SK-N-SH (cell line): ENCODE results near the gene RNF175. TPM values are rescaled to one million over a fixed set of nuclear protein-coding genes. Genes with fewer than 3 reads are reported as not detected.

Source experiments
- CTCF ChIA-PET: fragments of 300-600, 350-600 bp; formaldehyde crosslinking; extraction: SDS; loops from one replicate; lab custom pipeline; 2021; lab: Yijun Ruan, JAX
- POLR2A ChIA-PET: fragments of 350-600 bp; sonication (Branson Sonifier 250); formaldehyde crosslinking; extraction: SDS; loops from one replicate; lab custom pipeline; 2020; ENCODE audit warnings: antibody characterized with exemption, inconsistent platforms; lab: Yijun Ruan, JAX
- DNase-seq: peaks from one replicate; pipeline ENCODE4 v3.0.0; 2012
- H2AFZ ChIP-seq: fragments of 200-600 bp; sonication (generic); 2 replicates; pipeline ENCODE4 v1.8.1; 2016; ENCODE audit warnings: antibody characterized with exemption, mild to moderate bottlenecking, low read depth
- H3F3A ChIP-seq: fragments of 200-600 bp; sonication (generic); replicated peaks from 2 replicates; pipeline ENCODE3; 2016; ENCODE audit warnings: antibody characterized with exemption, mild to moderate bottlenecking; ENCODE audit not compliant: insufficient read depth
- H3K27ac ChIP-seq, 2 experiments: fragments of 200-500 bp in 1 of 2; fragments of 200-600 bp in 1 of 2; sonication (Bioruptor generic) in 1 of 2; sonication (generic), shearing (Covaris generic) in 1 of 2; 2 replicates each; pipeline versions ENCODE4 v1.5.1 to v1.6.1; 2014 to 2016; ENCODE audit warnings: low read depth in 2 of 2, inconsistent platforms in 1 of 2, low read length in 1 of 2, mild to moderate bottlenecking in 1 of 2, mixed read lengths in 1 of 2
- H3K27me3 ChIP-seq: fragments of 200-600 bp; sonication (generic), shearing (Covaris generic); 2 replicates; pipeline ENCODE4 v1.6.1; 2016; ENCODE audit warnings: mixed run types; ENCODE audit not compliant: insufficient read depth
- H3K36me3 ChIP-seq, 2 experiments: fragments of 200-500 bp in 1 of 2; fragments of 200-600 bp in 1 of 2; sonication (Bioruptor generic) in 1 of 2; sonication (generic) in 1 of 2; replicated peaks in 1 of 2; 2 replicates each; pipeline versions ENCODE3 to v1.5.1; 2014 to 2016; ENCODE audit warnings: low read length in 1 of 2, mild to moderate bottlenecking in 1 of 2; ENCODE audit not compliant: insufficient read depth in 2 of 2, control insufficient read depth in 1 of 2
- H3K4me1 ChIP-seq, 2 experiments: fragments of 200-500 bp in 1 of 2; fragments of 200-600 bp in 1 of 2; sonication (Bioruptor generic) in 1 of 2; sonication (generic), shearing (Covaris generic) in 1 of 2; 2 replicates each; pipeline versions ENCODE4 v1.5.1 to v1.6.1; 2014 to 2016; ENCODE audit warnings: low read depth in 1 of 2, low read length in 1 of 2, mixed run types in 1 of 2; ENCODE audit not compliant: insufficient read depth in 2 of 2, control insufficient read depth in 1 of 2
- H3K4me2 ChIP-seq: fragments of 200-600 bp; sonication (generic), shearing (Covaris generic); 2 replicates; pipeline ENCODE4 v1.6.1; 2017; ENCODE audit warnings: mixed run types
- H3K4me3 ChIP-seq, 2 experiments: fragments of 200-500 bp in 1 of 2; fragments of 200-600 bp in 1 of 2; sonication (Bioruptor generic) in 1 of 2; sonication (generic), shearing (Covaris generic) in 1 of 2; 2 replicates each; pipeline versions ENCODE4 v1.5.1 to v1.8.1; 2014 to 2016; ENCODE audit warnings: low read depth in 2 of 2, inconsistent platforms in 1 of 2, low read length in 1 of 2, mild to moderate bottlenecking in 1 of 2, mixed read lengths in 1 of 2, moderate library complexity in 1 of 2
- H3K79me2 ChIP-seq: fragments of 200-600 bp; sonication (generic); 2 replicates; pipeline ENCODE4 v1.8.1; 2017; ENCODE audit warnings: mild to moderate bottlenecking; ENCODE audit not compliant: insufficient read depth
- H3K9ac ChIP-seq: fragments of 200-600 bp; sonication (generic); 2 replicates; pipeline ENCODE4 v1.6.1; 2017; ENCODE audit warnings: mixed run types
- H3K9me2 ChIP-seq: fragments of 200-600 bp; sonication (generic); 2 replicates; pipeline ENCODE4 v1.6.1; 2017; ENCODE audit warnings: mixed run types
- H3K9me3 ChIP-seq: fragments of 200-600 bp; sonication (generic); 2 replicates; pipeline ENCODE4 v1.6.1; 2017; ENCODE audit warnings: mixed run types, mild to moderate bottlenecking, moderate library complexity
- H4K20me1 ChIP-seq: fragments of 200-600 bp; sonication (generic); 2 replicates; pipeline ENCODE4 v1.6.1; 2017; ENCODE audit warnings: mild to moderate bottlenecking, mixed run types; ENCODE audit not compliant: insufficient read depth
- CHD2 ChIP-seq: fragments of 150-350 bp; IDR thresholded peaks from 2 replicates; pipeline ENCODE4 v1.6.1; 2018; ENCODE audit warnings: low read length; ENCODE audit not compliant: partially characterized antibody
- EZH2phosphoT487 ChIP-seq: fragments of 200-600 bp; sonication (generic); IDR thresholded peaks from 2 replicates; pipeline ENCODE4 v1.6.1; 2017; ENCODE audit warnings: low read depth, mixed run types, mild to moderate bottlenecking, antibody characterized with exemption, moderate library complexity, borderline replicate concordance
- FOSL2 ChIP-seq: IDR thresholded peaks from 2 replicates; pipeline ENCODE4 v1.4.0; 2012; ENCODE audit warnings: low read depth, mild to moderate bottlenecking, moderate library complexity, borderline replicate concordance
- FOXJ3 ChIP-seq: sonication (generic); formaldehyde crosslinking; IDR thresholded peaks from 2 replicates; pipeline ENCODE4 v1.5.1; 2020; ENCODE audit warnings: mild to moderate bottlenecking, missing genetic modification reagents
- GATA2 ChIP-seq: sonication (generic); formaldehyde crosslinking; IDR thresholded peaks from 2 replicates; pipeline ENCODE4 v1.5.0; 2020; ENCODE audit warnings: mild to moderate bottlenecking, missing genetic modification reagents
- MEF2A ChIP-seq: IDR thresholded peaks from 2 replicates; pipeline ENCODE4 v1.4.0; 2012; ENCODE audit warnings: low read depth, borderline replicate concordance
- MXI1 ChIP-seq: IDR thresholded peaks from 2 replicates; pipeline ENCODE4 v1.6.1; 2012; ENCODE audit warnings: mild to moderate bottlenecking, low read depth, low read length, improper control_type of control experiment
- NRF1 ChIP-seq: IDR thresholded peaks from 2 replicates; pipeline ENCODE4 v1.6.1; 2012; ENCODE audit warnings: low read depth, mild to moderate bottlenecking, low read length
- RCOR1 ChIP-seq: fragments of 150-350 bp; IDR thresholded peaks from 2 replicates; pipeline ENCODE4 v1.6.1; 2017; ENCODE audit warnings: antibody characterized with exemption, low read length
- SMC3 ChIP-seq: IDR thresholded peaks from 2 replicates; pipeline ENCODE4 v1.6.1; 2012; ENCODE audit warnings: low read depth, low read length, improper control_type of control experiment
- TCF12 ChIP-seq: IDR thresholded peaks from 2 replicates; pipeline ENCODE4 v1.4.0; 2012
- TEAD4 ChIP-seq: IDR thresholded peaks from 2 replicates; pipeline ENCODE4 v1.4.0; 2012; ENCODE audit warnings: mild to moderate bottlenecking, borderline replicate concordance; ENCODE audit not compliant: insufficient read depth
- WGBS: methylation state at CpG from one replicate; pipeline ENCODE4 v1.1.6; 2017; ENCODE audit warnings: low lambda C conversion rate; 5-methylcytosine and 5-hydroxymethylcytosine counted together
- polyA plus RNA-seq, 3 experiments: library from polyadenylated mRNA; depleted of rRNA; stranded (reverse); fragments of >200 nt; gene quantifications; 2 replicates each; pipeline ENCODE4 v1.2.3, GENCODE V29; 2012
- TF ChIP-seq, protein P1 (sequence below): fragments of 150-350 bp; IDR thresholded peaks from 2 replicates; pipeline ENCODE4 v1.6.1; 2017; ENCODE audit warnings: antibody characterized with exemption, low read length, low read depth, borderline replicate concordance
- TF ChIP-seq, protein P2 (sequence below): IDR thresholded peaks from 2 replicates; pipeline ENCODE4 v1.4.0; 2012; ENCODE audit warnings: low read depth, borderline replicate concordance
- TF ChIP-seq, protein P3 (sequence below): IDR thresholded peaks from 2 replicates; pipeline ENCODE4; 2012

RNF175 gene
- polyA plus RNA-seq, 1 of the 3 experiments (the other 2 are of a cell fraction) = 0.10 TPM

DNA sequence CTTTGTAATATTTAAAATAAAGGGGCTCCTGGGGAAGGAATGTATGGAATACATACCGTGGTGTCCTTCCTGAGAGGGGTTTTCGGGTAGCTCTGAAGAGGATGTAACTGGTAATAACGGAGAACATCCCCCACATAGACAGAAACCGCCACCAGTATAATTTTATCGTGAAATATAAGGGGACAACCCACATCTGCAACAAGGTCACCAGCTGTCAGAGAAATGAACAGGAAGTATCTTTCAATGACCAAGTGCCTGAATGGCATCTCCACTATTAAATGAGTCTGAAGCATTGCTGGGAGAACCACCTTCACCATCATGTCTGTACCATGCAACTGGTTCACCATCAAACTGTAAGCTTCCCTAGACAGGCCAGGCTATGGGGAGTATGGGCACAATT lies 31.7 kb downstream of the RNF175 start:
- no peaks in the 10 kb centered on the region for H3K27me3 ChIP-seq
- H3K27ac ChIP-seq = no peak overlapping the region
- H3K9me3 ChIP-seq = no peaks in the 10 kb centered on the region
- H3K4me1 ChIP-seq = peaks cover 6 to 9% of the 10 kb centered on the region in 2 experiments; a peak in 3 of 4 replicates
- no peak for TF ChIP-seq MEF2A
- TF ChIP-seq CHD2 = no peak
- no peak for TF ChIP-seq SMC3
- TF ChIP-seq, all 33 proteins: peak for 0
- Histone ChIP-seq H2AFZ (no peak overlapping the region), H3K79me2 (no peaks in the 10 kb centered on the region), H4K20me1 (no peaks in the 10 kb centered on the region), H3K4me2 (no peak overlapping the region), H3K9me2 (no peaks in the 10 kb centered on the region), H3K36me3 (no peaks in the 10 kb centered on the region), H3F3A (peaks cover 13% of the 10 kb centered on the region), H3K4me3 (no peak overlapping the region), H3K9ac (no peak overlapping the region)
- DNase-seq = no peak
- ChIA-PET POLR2A (no interaction called here), CTCF (interaction anchor here (2.8 kb wide), 1 partner anchor 93 kb away, joined by 7 read pairs; no protein-coding TSS in a partner anchor)
- WGBS = 93% methylated on average over 5 of the region's 5 CpGs

DNA sequence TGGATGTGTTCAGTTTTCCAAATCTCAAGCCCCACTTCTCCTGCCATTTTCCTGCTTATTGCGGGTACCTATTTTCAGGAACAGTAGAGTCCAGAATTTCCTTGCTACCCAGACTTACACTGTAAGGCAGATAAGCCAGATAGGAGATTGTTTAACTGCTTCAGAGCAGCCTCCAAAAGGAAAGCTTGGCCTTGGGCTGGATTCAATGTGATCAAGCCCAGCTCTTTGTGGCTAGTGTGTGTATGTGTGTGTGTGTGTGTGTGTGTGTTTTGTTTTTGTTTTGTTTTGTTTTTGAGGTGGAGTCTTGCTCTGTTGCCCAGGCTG lies 34.0 kb downstream of the RNF175 start:
- Histone ChIP-seq H4K20me1 (no peaks in the 10 kb centered on the region), H3K9me3 (no peaks in the 10 kb centered on the region), H3K27ac (no peak overlapping the region), H3K27me3 (no peaks in the 10 kb centered on the region), H3K9me2 (no peaks in the 10 kb centered on the region), H3K36me3 (no peaks in the 10 kb centered on the region), H3K9ac (no peak overlapping the region), H3K4me2 (no peak overlapping the region), H3K4me3 (no peak overlapping the region), H3K79me2 (no peaks in the 10 kb centered on the region), H2AFZ (no peak overlapping the region), H3F3A (no peaks in the 10 kb centered on the region), H3K4me1 (no peaks in the 10 kb centered on the region; a peak in 3 of 4 replicates)
- TF ChIP-seq EZH2phosphoT487 = no peak
- no peak for TF ChIP-seq NRF1
- TF ChIP-seq FOSL2 = no peak
- TF ChIP-seq MXI1 = no peak
- no peak for TF ChIP-seq SMC3
- TF ChIP-seq, protein P1, sequence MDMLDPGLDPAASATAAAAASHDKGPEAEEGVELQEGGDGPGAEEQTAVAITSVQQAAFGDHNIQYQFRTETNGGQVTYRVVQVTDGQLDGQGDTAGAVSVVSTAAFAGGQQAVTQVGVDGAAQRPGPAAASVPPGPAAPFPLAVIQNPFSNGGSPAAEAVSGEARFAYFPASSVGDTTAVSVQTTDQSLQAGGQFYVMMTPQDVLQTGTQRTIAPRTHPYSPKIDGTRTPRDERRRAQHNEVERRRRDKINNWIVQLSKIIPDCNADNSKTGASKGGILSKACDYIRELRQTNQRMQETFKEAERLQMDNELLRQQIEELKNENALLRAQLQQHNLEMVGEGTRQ = no peak
- no peak for TF ChIP-seq TEAD4
- TF ChIP-seq, protein P2, sequence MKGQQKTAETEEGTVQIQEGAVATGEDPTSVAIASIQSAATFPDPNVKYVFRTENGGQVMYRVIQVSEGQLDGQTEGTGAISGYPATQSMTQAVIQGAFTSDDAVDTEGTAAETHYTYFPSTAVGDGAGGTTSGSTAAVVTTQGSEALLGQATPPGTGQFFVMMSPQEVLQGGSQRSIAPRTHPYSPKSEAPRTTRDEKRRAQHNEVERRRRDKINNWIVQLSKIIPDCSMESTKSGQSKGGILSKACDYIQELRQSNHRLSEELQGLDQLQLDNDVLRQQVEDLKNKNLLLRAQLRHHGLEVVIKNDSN = no peak
- TF ChIP-seq MEF2A = no peak
- TF ChIP-seq CHD2 = no peak
- TF ChIP-seq RCOR1 = no peak
- TF ChIP-seq GATA2 (CRISPR knock-in tag) = no peak
- TF ChIP-seq, protein P3, sequence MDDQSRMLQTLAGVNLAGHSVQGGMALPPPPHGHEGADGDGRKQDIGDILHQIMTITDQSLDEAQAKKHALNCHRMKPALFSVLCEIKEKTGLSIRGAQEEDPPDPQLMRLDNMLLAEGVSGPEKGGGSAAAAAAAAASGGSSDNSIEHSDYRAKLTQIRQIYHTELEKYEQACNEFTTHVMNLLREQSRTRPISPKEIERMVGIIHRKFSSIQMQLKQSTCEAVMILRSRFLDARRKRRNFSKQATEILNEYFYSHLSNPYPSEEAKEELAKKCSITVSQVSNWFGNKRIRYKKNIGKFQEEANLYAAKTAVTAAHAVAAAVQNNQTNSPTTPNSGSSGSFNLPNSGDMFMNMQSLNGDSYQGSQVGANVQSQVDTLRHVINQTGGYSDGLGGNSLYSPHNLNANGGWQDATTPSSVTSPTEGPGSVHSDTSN = no peak
- no peak for TF ChIP-seq TCF12
- TF ChIP-seq FOXJ3 (CRISPR knock-in tag) = no peak
- ChIA-PET POLR2A (no interaction called here), CTCF (interaction anchor here (2.0 kb wide), 1 partner anchor 91 kb away, joined by 6 read pairs; no protein-coding TSS in a partner anchor)
- no peak for DNase-seq
- WGBS = 91% methylated on average over 1 of the region's 1 CpG
